C4-2B (cell line): Measurements from ENCODE around the gene NRXN3.

Experiments used
- H3K27ac ChIP-seq: fragments of 450-650 bp; 2 replicates; pipeline ENCODE4 v1.5.1; 2017
- CTCF ChIP-seq: fragments of 450-650 bp; conservative IDR thresholded peaks from 2 replicates; pipeline ENCODE4 v1.5.1; 2017; ENCODE audit warnings: mild to moderate bottlenecking
- ZFX ChIP-seq: fragments of 450-650 bp; IDR thresholded peaks from 2 replicates; pipeline ENCODE4 v1.6.1; 2017

Gene NRXN3

GRCh38 chr14:79588398-79588797, 1418.2 kb downstream of the NRXN3 start:
- no peak overlapping the region for H3K27ac ChIP-seq
- TF ChIP-seq CTCF = no peak
- no peak for TF ChIP-seq ZFX

GRCh38 chr14:79596551-79596950, 1426.4 kb downstream of the NRXN3 start:
- no peak overlapping the region for H3K27ac ChIP-seq
- TF ChIP-seq ZFX (no peak), CTCF (no peak)

- TF ChIP-seq CTCF = no peak
- TF ChIP-seq ZFX = no peak
Measured at GRCh38 chr14:79597566-79597965, 1427.4 kb downstream of the NRXN3 start.

GRCh38 chr14:79598339-79598738, 1428.2 kb downstream of the NRXN3 start:
- H3K27ac ChIP-seq = no peak overlapping the region
- TF ChIP-seq ZFX = no peak
- no peak for TF ChIP-seq CTCF

More at GRCh38 chr14:79597566-79597965, 1427.4 kb downstream of the NRXN3 start:
- no peak overlapping the region for H3K27ac ChIP-seq

DNA sequence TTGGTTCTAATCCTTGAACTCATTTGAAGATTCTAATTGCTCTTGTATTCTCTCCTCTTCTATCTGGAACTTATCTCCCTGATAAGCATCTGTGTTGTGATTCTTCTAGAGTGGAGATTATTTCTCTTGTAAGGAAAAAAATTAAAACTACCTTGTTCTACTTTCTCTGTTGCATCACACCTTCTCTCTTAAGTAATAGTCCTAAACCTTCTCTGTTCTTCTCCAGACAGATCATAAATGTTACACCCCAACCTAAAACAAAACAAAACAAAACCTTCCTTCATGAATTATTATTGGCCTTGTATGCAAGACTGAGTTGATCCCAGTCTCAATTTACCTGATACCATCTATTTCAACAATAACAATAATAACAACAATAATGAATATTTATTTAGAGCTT, 1429.1 kb downstream of the NRXN3 start:
- H3K27ac ChIP-seq = no peak overlapping the region
- TF ChIP-seq CTCF = no peak
- TF ChIP-seq ZFX = no peak

- H3K27ac ChIP-seq = no peak overlapping the region
- TF ChIP-seq ZFX = no peak
Measured at GRCh38 chr14:79600406-79600805, 1430.2 kb downstream of the NRXN3 start.

- no peak overlapping the region for H3K27ac ChIP-seq
- TF ChIP-seq ZFX = no peak
Measured at GRCh38 chr14:79601579-79601978, 1431.4 kb downstream of the NRXN3 start.

GRCh38 chr14:79602045-79602444, 1431.9 kb downstream of the NRXN3 start:
- TF ChIP-seq ZFX = no peak
- no peak for TF ChIP-seq CTCF

GRCh38 chr14:79602742-79603141, 1432.6 kb downstream of the NRXN3 start:
- H3K27ac ChIP-seq = no peak overlapping the region
- no peak for TF ChIP-seq ZFX
- TF ChIP-seq CTCF = no peak

More at GRCh38 chr14:79602045-79602444, 1431.9 kb downstream of the NRXN3 start:
- H3K27ac ChIP-seq = no peak overlapping the region
